ENCODE results near the gene GPATCH11.

Gene GPATCH11

GRCh38 chr2:37109523-37109922 is 25.2 kb downstream of the GPATCH11 start:
- no peak for DNase-seq (ENCODE audit: low spot score)

GRCh38 chr2:37110306-37111212 is 26.2 kb downstream of the GPATCH11 start:
- DNase-seq (ENCODE audit: low spot score): no peak

GRCh38 chr2:37111958-37112357 is 27.6 kb downstream of the GPATCH11 start:
- DNase-seq (ENCODE audit: low spot score): no peak

GRCh38 chr2:37117566-37117965 is 33.2 kb downstream of the GPATCH11 start:
- DNase-seq (ENCODE audit: low spot score): no peak

GRCh38 chr2:37119157-37119556 is 34.8 kb downstream of the GPATCH11 start:
- DNase-seq (ENCODE audit: low spot score): no peak

- no peak for DNase-seq (ENCODE audit: low spot score)
These were observed 41.1 kb downstream of the GPATCH11 start for GRCh38 chr2:37125416-37125815.

GRCh38 chr2:37132914-37133313 is 48.6 kb downstream of the GPATCH11 start:
- no peak for DNase-seq (ENCODE audit: low spot score)

- no peak for DNase-seq (ENCODE audit: low spot score)
These were observed 58.2 kb downstream of the GPATCH11 start for GRCh38 chr2:37142546-37142945.

GRCh38 chr2:37143974-37144373 is 59.7 kb downstream of the GPATCH11 start:
- no peak for DNase-seq (ENCODE audit: low spot score)

- DNase-seq (ENCODE audit: low spot score): no peak
These were observed 61.7 kb downstream of the GPATCH11 start for GRCh38 chr2:37146062-37146461.

- DNase-seq (ENCODE audit: low spot score): no peak
These were observed 64.0 kb downstream of the GPATCH11 start for GRCh38 chr2:37148325-37148724.
